Measurements from ENCODE around the gene PRDM16.

The PRDM16 gene

DNA sequence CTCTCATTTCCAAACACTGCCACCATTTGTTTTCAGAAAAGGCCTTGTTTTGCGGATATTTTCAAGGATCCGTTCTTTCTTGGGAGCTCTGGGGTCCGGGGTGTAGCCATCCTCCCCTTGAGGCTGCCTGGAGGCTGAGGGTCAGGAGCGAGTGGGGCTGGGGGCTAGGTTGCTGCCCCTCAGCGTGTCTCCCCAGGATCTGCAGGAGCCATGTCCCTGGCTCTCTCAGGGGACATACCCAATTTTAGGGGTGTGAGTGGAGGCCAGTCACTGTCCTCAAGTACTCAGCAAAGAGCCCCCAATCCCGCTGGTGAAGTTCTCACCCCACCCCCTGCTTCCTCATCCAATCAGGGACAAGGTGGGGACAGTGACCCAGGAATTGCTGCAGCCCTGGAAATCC lies 15.0 kb upstream of the PRDM16 start:
- DNase-seq (ENCODE audit: low spot score): no peak

DNA sequence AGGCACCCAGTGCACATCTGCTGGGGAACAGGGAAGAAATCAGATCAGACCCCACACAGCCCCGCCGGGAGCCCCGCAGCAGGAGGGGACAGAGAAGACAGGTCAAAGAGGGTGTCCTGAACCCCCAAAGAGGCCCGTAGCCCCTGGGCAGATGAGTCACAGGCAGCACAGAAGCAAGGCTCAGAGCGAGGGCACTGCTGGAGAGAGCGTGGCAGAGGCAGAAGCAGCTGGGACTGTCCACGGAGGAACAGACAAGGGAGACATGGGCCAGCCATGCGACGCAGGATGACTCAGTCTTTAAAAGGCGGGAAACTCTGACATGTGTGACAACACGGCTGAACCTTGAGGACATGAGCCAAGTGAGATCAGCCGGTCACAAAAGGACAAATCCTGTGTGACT lies 14.5 kb upstream of the PRDM16 start:
- no peak for DNase-seq (ENCODE audit: low spot score)

DNA sequence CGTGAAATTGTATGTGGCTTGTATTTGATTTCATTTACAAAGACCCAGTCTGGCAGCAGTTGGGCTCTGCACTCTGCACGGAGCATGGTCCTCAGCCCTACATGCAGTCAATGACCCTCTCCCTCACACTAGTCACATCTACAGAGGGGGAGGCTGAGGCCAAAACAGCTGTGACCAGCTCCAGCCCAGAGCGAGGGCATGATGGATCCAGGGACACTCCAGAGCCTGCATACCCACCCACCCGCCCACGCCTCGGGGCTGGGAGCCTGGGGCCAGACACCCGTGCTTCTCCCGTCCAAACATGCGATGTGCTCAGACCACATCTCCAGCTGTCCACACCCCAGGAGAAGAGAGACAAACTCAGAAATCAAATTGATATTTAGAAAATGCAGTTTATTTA lies 14.0 kb upstream of the PRDM16 start:
- DNase-seq (ENCODE audit: low spot score): no peak

DNA sequence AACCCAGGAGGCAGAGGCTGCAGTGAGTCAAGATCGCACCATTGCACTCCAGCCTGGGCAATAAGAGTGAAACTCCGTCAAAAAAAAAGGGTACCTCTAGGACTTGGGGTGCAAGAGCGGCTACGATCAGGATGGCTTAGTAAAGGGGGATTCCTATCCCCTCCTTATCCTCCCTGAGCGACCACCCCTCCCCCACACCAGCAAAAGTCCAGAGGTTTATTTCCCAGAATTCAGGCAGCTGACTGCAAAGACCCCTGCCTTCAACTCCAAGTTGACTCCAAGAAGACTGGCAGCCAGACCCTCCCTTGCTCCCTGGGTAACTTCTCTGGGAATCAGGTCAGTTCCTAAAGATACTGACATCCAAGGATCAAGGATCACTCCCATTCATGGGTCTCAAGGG lies 12.4 kb upstream of the PRDM16 start:
- DNase-seq (ENCODE audit: low spot score): no peak

DNA sequence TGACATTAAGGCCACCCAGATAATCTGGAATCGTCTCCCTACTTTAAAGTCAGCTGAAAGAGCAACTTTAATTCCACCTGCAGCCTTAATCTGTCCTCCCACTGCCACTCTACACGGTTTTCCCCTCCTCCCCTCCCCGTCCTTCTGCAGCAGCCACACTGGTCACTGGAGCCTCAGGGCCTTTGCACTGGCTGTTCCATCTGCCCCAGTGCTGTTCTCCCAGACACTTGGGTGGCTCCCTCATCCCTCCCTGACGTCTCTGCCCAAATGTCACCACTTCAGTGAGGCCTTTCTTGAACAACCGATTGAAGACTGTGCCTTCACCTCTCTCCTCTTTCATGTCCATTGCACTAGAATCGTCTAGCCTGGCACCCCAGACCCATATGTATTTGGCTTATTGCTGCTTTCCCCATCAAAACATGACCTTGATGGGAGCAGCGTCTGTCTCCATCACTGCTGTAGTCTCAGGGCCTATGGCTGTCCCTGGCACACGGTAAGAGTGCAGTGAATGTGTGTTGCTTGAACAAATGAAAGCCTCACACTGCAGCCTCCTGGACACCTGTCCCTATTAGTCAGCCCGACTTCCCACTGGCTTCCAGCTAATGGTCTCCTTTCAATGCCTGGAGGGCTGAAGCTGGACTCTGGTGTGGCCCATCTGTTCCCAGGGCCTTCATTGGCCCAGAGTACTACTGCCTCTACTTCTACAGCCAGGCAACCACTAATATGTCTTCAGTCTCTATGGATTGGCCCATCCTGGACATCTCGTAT lies 10.6 kb upstream of the PRDM16 start:
- DNase-seq (ENCODE audit: low spot score): no peak

DNA sequence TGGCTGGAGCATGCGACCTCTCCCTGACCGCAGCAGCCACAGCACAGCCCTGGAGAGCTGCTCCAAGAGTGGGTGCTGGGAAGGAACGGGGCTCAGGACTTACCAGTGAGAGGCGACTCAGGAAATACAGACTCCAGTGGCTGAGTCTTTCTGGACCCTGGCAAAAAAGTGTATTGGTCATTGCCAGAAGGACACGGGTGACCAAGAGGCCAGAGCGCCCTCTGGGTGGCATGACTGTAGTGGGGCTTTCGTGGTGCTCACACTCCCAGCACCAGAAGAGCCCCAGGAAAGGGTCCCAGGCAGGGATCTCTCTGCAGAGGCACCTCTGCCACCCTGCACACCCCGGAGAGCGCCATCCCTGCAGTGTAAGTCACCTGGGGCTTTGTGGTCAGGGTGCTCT lies 8.9 kb upstream of the PRDM16 start:
- DNase-seq (ENCODE audit: low spot score): no peak

DNA sequence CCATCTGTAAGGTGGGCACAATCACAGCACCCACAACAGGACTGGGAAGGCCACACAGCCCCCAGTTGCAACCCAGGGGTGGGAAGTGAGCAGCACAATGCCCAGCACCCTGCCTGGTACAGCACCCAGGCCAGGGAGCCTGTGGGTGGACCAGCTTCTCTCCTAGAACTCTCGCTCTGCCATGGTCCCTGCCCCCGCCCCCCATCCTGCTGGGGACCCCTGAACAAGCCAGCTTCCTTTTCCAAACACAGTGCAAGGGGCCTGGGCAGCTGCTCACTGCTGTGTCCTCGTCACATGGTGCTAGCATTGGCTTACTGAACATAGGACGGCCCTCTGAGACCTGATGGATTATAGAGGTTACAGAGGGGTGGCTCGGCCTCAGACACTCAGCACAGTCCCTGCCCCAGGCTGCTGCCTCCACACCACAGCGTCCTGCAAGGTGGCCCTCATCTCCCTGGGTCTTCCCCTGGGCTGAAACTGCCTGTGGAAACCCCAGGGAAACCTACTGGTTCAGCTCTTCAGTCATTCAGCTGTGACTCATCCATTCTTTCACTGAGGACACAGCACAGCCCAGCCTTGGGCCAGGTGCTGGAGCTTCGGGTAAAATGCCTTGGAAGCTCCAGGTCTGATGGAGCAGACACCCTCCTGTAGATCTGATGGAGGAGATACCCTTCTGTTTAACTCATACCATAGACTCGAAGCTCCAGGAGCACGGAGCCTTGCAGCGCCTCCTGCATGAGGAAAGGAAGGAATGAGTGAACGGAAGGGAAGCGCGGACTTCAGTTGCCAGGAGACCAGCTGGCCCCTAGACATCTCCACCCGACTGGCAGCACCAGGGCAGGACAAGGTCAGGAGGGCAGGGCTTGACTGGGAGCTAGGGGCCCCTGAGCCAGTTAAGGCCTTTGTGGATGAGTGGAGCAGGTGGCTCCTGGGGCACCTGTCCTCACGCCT lies 8.1 kb upstream of the PRDM16 start:
- DNase-seq (ENCODE audit: low spot score): no peak

DNA sequence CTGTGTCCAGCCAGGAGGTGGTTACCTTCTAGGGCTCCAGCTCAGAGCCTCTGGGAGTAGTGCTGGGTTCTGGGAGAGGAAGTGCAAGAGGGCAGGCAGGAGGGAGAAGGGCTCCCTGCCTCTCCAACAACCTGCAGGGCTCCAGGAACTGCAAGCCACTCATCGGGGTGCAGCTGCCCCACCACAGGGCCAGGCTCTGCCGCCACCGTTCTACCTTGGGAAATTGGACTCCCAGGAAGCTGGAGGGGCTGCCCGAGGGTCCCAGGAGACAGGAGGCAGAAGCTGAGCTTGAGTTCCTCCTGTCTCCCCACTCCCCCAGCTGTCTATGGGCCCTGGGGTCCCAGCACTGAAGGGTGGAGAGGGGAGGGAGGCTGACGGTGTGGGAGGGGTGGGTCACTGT lies 7.4 kb upstream of the PRDM16 start:
- DNase-seq (ENCODE audit: low spot score): no peak

DNA sequence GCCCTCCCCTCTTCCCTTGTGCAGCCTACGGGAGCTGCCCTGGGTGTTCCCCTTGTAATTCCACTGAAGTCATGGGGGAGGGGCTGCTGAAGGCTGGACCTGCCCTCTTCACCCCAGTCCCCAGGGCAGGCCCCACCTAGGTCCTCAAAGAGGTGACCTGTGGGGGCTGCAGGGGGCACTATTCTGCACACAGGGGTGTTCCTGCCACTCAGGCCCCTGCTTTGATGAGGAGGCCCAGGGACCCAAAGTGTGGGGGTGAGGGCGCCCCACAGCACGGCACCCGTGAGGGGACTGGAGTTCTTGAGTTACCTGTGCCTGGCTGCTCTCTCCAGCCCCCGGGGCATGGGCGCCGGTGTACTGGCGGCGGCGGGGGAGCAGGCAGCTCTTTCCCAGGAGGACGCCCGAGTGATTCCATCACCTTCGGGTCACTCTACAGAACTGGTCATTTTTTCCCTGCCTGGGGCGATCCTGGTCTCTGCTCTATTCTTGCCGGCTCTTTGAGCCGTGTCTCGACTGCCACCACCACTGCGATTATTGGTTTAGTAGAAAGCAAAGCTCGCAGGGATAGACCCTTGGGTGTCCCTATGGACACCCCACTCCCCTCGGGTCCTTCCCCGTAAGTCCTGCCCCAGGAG lies 6.9 kb upstream of the PRDM16 start:
- DNase-seq (ENCODE audit: low spot score): no peak

DNA sequence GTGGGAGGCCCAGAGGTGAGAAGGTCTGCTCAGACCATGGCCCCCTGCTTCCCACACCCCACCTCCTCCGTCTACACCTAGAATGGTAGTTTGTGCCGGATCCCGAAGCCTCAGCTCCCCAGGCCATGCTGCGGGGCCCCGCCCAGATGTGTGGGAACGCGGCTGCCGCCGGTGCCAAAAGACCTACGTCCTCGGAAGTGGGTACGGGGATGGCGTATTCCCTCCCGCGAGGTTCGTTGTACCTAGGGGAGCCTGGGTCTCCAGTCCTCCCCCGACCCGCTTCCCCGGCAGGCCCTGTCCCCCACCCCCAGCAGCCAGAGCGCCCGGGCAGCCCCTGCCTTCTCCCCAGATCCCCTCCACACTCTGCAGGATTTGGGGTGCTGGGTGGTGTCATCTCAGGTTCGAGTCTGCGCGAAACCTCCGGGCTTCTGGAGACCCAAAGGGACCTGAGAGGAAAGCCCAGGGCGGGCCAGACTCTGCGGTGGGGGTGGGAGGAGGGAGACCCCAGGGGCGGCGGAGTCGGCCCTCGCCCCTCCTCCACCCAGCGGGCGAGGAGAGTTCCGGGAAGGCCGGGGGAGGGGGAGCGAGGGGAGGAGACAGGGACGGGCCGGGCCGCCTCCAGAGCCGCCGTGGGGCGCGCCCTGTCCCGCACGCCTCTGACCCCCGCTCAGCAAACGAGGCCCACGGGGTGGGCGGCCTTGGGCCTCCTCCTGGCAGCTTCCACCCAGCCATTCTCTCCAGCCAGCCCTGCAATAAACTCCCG lies 6.2 kb upstream of the PRDM16 start:
- DNase-seq (ENCODE audit: low spot score): no peak

DNA sequence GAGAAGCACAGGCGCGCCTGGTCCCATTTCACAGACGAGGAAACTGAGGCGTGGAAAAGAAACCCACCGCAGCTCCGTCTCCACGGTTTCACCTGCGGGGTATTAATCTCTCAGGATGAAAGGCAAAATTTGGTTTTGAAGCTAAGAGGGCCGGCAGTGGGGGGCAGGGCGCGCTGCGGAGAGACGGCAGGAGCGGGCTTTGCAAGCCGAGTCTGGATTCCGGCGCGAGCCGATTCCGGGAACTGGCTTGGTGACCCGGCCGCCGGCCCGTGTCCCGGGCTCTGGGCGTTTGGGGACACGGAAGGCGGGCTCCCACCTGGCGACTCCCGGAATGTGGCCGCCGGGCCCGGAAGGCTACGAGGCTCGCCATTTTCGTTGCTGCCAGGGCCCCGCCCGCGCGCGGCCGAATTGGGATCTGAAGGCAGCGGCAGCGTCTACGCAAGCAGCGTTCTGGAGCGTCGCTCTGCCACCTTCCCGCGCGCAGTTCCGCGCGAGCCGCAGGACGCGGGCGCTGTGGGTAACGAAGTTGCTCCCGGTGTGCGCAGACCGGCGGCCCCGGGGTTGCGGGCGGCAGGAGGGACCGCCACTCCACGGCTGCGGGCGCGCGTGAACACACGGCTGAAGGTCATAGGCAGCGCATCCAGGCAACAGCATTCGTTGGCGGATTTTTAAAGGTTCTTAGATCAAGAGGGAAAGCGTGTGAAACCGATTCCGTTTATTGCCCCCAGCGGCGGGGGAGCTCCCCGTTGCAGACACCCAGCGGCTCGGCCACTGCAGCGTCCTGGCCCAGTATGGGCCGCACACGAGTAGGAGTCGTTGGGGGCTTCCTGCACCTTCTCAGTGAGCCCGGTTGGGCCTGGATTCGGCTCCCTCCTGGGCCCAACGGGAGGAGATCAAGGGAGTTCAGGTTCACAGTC lies 5.4 kb upstream of the PRDM16 start:
- no peak for DNase-seq (ENCODE audit: low spot score)

DNA sequence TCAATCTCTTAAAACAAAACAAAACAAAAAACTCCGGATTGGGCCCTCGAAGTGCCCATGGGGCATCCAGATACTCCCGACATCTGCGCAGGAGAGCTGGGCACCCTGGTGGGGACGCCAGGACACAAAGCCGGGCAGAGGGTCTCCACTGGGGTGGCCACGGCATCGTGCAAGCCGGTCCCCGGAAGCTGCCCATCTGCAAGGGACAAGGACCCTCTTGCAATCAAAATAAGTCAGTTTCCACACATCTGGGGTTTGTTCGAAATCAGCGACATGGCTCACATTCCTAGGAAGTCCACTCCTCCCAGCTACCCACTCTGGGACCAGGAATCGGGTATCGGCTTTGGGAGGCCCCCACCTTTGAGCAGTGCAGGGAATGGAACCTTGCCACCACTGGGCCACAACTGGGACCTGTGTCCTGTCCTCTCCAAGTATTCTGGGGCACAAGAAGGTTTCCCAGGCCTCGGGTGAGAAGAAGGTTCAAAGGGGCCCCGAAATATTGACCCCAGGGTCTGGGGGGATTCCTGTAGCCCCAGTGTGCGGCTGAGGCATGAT lies 4.6 kb upstream of the PRDM16 start:
- no peak for DNase-seq (ENCODE audit: low spot score)

DNA sequence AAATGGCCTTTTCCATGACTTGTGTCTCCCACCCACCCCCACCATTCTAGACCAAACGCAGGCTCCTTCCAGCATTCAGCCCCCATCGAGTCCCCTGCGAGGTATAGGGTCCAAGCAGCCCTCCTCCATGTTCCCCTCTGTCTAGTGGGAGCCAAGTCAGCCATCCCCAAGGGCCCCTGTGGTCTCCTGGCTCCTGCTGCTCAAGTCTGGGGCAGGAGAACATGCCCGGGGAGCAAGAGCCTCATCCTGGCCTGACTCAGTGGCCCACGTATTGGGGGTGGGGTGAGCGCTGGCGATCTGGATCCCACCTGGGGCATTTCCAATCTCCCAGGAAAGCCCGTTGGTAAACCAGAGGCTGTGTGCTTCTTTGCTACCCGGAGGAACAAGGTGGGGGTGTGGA lies 4.1 kb upstream of the PRDM16 start:
- no peak for DNase-seq (ENCODE audit: low spot score)

DNA sequence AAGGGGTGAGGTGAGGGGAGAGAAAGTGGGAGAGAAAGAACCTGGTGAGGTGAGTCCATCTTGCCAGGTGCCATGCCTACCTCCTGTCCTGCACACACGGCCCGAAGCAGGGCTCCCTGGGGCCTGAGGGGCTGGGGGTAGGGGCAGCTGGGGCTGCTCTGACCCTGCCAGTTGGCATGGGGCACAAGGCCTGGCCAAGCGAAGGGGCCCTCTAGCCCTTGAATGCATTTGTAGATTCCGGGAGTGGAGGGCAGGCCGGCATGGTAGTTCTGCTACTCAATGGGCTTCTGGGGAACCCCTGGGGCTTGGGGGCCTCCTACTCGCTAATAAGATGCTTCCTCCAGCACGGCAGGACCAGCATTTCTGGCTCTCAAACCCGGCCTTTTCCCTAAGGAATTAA lies 3.6 kb upstream of the PRDM16 start:
- DNase-seq (ENCODE audit: low spot score): no peak

DNA sequence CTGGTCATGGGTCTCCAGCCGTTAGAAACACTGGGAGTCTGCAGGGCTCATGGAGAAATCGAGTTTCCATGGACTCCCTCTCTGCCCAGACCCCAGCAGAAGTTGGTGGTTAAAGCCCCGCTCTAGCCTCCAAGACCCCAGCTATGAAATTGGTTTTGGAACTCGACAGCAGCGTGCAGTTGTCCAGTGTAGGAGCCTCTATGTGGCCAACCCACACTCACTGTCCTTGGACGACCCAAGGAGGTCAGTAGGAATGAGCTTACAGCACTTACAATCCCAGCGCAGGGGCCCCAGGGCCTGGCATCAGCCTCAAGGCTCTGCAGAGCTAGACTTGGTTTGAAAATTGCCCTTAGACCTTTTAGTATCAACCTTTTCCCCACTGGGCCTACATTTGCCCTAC lies 3.2 kb upstream of the PRDM16 start:
- no peak for DNase-seq (ENCODE audit: low spot score)

DNA sequence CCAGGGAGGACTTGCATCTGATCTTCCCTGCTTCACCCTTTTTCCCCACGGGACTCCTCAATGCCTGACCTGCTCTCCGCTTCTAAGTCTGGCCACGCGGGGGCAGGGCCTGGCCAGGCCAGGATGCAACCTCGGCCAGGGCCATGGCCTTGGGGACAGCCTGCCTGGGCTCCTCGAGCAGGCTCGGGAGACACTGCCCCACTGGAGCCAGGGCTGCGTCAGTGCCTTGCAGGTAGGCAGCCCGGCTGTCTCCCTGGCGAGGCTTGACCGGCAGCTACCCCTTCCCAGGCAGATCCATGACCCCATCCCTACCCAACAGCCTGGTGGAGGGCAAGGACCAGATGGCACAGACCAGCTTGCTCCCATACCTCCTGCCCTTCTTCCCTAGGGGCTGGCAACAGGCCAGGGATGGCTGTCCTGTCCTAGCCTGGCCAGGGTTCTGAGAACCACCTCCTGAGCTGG lies 2.7 kb upstream of the PRDM16 start:
- no peak for DNase-seq (ENCODE audit: low spot score)

DNA sequence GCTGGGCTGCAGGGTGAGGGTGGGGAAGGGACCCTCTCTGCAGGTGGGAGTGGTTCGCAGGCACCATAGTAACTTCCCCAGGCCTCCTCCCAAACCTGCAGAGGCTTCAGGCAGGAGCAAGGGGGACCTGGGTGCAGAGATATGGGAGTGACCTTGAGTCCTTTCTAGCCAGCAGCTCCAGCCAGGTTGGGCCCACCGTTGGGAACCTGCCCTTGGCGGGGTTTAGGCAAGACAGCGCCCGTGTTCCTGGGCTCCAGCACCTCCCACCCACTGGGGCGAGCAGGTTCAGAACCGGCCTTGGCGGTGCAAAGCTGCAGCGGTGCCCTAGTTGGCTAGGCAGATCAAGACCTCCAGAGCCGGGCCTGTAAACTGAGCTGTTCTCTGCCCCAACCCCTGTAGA lies 2.2 kb upstream of the PRDM16 start:
- DNase-seq (ENCODE audit: low spot score): no peak

DNA sequence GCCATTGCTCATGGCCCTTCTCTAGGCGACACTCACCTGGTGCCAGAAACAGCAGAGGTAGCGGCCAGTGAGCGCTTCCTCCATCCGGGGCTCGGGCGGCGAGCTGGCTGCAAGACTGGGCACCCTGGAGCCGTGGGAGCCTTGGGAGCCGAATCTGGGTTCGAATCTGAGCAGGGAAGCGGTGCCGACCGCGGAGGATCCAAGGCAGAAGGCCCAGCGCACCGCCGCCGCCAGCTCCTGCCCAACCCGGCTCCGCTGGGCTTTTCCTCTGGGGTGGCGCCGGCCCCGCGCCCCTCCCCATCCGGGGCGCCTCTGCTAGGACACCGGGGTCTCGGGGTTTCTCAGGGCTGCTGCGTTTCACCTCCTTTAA lies 1.7 kb upstream of the PRDM16 start:
- no peak for DNase-seq (ENCODE audit: low spot score)

DNA sequence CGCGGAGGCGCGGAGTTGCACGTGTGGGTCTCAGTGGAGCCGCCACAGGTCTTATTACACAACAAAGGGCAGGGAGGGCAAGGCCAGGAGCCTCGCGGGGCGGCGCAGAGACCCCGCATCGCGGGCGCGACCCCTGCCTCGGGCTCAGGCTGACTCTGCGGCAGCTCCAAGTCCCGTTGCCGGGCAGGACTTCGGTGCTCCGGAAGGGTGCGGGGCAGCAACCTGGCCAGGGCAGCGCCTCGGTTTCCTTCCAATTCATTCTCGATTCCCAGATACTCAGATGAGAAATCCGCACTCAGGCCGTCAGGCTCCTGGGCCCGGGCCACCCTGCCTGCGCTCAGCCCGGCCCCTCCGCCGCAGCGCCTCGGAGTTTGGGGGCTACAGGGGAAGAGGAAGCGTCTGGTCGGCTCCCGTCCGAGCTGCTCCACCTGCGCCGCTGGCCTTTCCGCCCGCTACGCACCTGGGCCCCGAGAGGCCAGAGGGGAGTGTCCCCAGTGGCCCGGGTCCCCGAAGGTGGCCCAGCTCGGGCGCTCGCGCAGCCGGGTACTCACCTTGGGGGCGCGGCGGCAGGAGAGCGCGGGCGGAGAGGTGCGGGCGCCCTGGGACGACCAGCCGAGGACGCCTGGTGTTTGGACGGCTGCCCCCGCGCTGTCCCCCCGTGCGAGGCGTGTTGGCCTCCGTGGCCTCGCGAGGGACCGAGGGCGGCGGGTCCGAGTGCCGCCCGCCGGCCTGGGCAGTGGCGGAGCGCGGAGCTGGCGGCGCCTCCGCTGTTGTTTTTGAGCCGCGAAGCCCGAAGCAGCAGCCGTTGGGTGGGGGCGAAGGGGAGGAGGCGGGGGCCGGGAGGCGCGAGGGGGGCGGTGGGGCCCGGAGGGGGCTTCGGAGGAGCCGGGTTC lies 1.1 kb upstream of the PRDM16 start:
- no peak for DNase-seq (ENCODE audit: low spot score)
